ENCODE results near the gene SNTB2. TPM values are rescaled to one million over a fixed set of nuclear protein-coding genes. Genes with fewer than 3 reads are reported as not detected.

The SNTB2 gene
- polyA plus RNA-seq, 1 of the 3 experiments (the other 2 are of a cell fraction): 13.0 TPM

- Histone ChIP-seq H3K9ac (no peak overlapping the region), H3K4me3 (ENCODE audit: low read depth in 2 of 2, low read length in 1 of 2) (no peak overlapping the region), H2AFZ (ENCODE audit: low read depth) (no peak overlapping the region), H3K9me3 (no peaks in the 10 kb centered on the region), H3K79me2 (ENCODE audit: insufficient read depth) (peaks cover 86% of the 10 kb centered on the region), H3K9me2 (no peaks in the 10 kb centered on the region), H3K27me3 (ENCODE audit: insufficient read depth) (no peaks in the 10 kb centered on the region), H4K20me1 (ENCODE audit: insufficient read depth) (peaks cover 68% of the 10 kb centered on the region), H3F3A (replicated peaks; ENCODE audit: insufficient read depth) (peaks cover 35% of the 10 kb centered on the region), H3K36me3 (replicated peaks in 1 of 2; ENCODE audit: control insufficient read depth in 1 of 2, insufficient read depth in 2 of 2, low read length in 1 of 2) (no peaks in the 10 kb centered on the region), H3K27ac (ENCODE audit: low read depth in 2 of 2, low read length in 1 of 2) (peak overlapping the region in 1 of 2 experiments; percentile 44; a peak in 1 of 4 replicates), H3K4me2 (peak overlapping the region; percentile 21), H3K4me1 (ENCODE audit: control insufficient read depth in 1 of 2, insufficient read depth in 2 of 2, low read depth in 1 of 2, low read length in 1 of 2) (peaks cover 3 to 44% of the 10 kb centered on the region in 2 experiments; a peak in 3 of 4 replicates)
- peak; percentile 84 for TF ChIP-seq FOSL2 (IDR thresholded peaks at IDR 0.05; ENCODE audit: borderline replicate concordance, low read depth)
- no peak for TF ChIP-seq TAF1 (IDR thresholded peaks at IDR 0.05; ENCODE audit: borderline replicate concordance, low read depth, low read length)
- no peak for TF ChIP-seq CTCF (IDR thresholded peaks at IDR 0.05)
- TF ChIP-seq NFIC (IDR thresholded peaks at IDR 0.05; ENCODE audit: borderline replicate concordance): peak; percentile 18; the same call in 1 of the 2 replicates
- peak; percentile 81 for TF ChIP-seq JUND (IDR thresholded peaks at IDR 0.05)
- peak; percentile 74 for TF ChIP-seq TCF12 (IDR thresholded peaks at IDR 0.05)
- TF ChIP-seq EP300 (IDR thresholded peaks at IDR 0.05; ENCODE audit: borderline replicate concordance in 1 of 2, low read depth in 1 of 2, low read length in 1 of 2): peak in 1 of 2 experiments; percentile 58; a peak in 1 of 4 replicates
- peak; percentile 34; the same call in 1 of the 2 replicates for TF ChIP-seq TEAD4 (IDR thresholded peaks at IDR 0.05; ENCODE audit: borderline replicate concordance, insufficient read depth)
- TF ChIP-seq USF2 (IDR thresholded peaks at IDR 0.05; ENCODE audit: borderline replicate concordance, low read depth, low read length): no peak
- peak; percentile 51 for TF ChIP-seq PBX3 (IDR thresholded peaks at IDR 0.05)
- POLR2A ChIA-PET: interaction anchor here (0.7 kb wide), 1 partner anchor 86 kb away, joined by 3 read pairs; no protein-coding TSS in a partner anchor
- DNase-seq: no peak
- CTCF ChIA-PET: interaction anchor here (0.6 to 1.9 kb wide), 3 partner anchors 13 to 249 kb away, joined by 3 to 5 read pairs (median 3); no protein-coding TSS in a partner anchor
- 4% methylated on average over 1 of the region's 1 CpG for WGBS (ENCODE audit: low lambda C conversion rate)
These were observed 30.5 kb downstream of the SNTB2 start for GRCh38 chr16:69217433-69217832.

GRCh38 chr16:69219279-69219678 lies 32.3 kb downstream of the SNTB2 start:
- WGBS (ENCODE audit: low lambda C conversion rate): 90% methylated on average over 1 of the region's 1 CpG
- CTCF ChIA-PET: interaction anchor here (1.4 kb wide), 1 partner anchor 31 kb away, joined by 3 read pairs; no protein-coding TSS in a partner anchor
- POLR2A ChIA-PET: interaction anchor here (1.1 to 1.3 kb wide), 2 partner anchors 25 to 40 kb away, joined by 4 to 5 read pairs; no protein-coding TSS in a partner anchor

More at GRCh38 chr16:69219279-69219678, 32.3 kb downstream of the SNTB2 start:
- peaks cover 85% of the 10 kb centered on the region for H3K79me2 ChIP-seq (ENCODE audit: insufficient read depth)
- no peak overlapping the region for H3K4me2 ChIP-seq
- H3K27me3 ChIP-seq (ENCODE audit: insufficient read depth): no peaks in the 10 kb centered on the region
- TF ChIP-seq MEF2A (IDR thresholded peaks at IDR 0.05; ENCODE audit: borderline replicate concordance, low read depth) (no peak), PBX3 (IDR thresholded peaks at IDR 0.05) (no peak), FOXM1 (IDR thresholded peaks at IDR 0.05; ENCODE audit: low read depth) (no peak), NFIC (IDR thresholded peaks at IDR 0.05; ENCODE audit: borderline replicate concordance) (no peak), ZBTB33 (IDR thresholded peaks at IDR 0.05; ENCODE audit: borderline replicate concordance, low read depth) (no peak), RXRA (IDR thresholded peaks at IDR 0.05; ENCODE audit: borderline replicate concordance, low read depth) (no peak), MAX (IDR thresholded peaks at IDR 0.05; ENCODE audit: low read depth) (no peak), SMC3 (IDR thresholded peaks at IDR 0.05; ENCODE audit: low read depth, low read length) (no peak)
- H3F3A ChIP-seq (replicated peaks; ENCODE audit: insufficient read depth): peaks cover 38% of the 10 kb centered on the region
- H3K9me3 ChIP-seq: no peaks in the 10 kb centered on the region
- H2AFZ ChIP-seq (ENCODE audit: low read depth): no peak overlapping the region
- H3K4me3 ChIP-seq (ENCODE audit: low read depth in 2 of 2, low read length in 1 of 2): no peak overlapping the region
- H3K9me2 ChIP-seq: no peaks in the 10 kb centered on the region
- peaks cover 60% of the 10 kb centered on the region for H4K20me1 ChIP-seq (ENCODE audit: insufficient read depth)
- no peak overlapping the region for H3K9ac ChIP-seq
- peaks cover 3 to 48% of the 10 kb centered on the region in 2 experiments; a peak in 3 of 4 replicates for H3K4me1 ChIP-seq (ENCODE audit: control insufficient read depth in 1 of 2, insufficient read depth in 2 of 2, low read depth in 1 of 2, low read length in 1 of 2)
- no peak overlapping the region for H3K27ac ChIP-seq (ENCODE audit: low read depth in 2 of 2, low read length in 1 of 2)
- no peak for DNase-seq
- H3K36me3 ChIP-seq (replicated peaks in 1 of 2; ENCODE audit: control insufficient read depth in 1 of 2, insufficient read depth in 2 of 2, low read length in 1 of 2): no peaks in the 10 kb centered on the region

All from SK-N-SH (cell line).